GM13977 (cell line): ENCODE data around the gene ADPRS.

ENCODE experiments used
- DNase-seq: peaks from one replicate; pipeline ENCODE4 v3.0.0; 2012; ENCODE audit warnings: low spot score
- CTCF ChIP-seq: IDR thresholded peaks from 2 replicates; pipeline ENCODE4 v1.5.1; 2012; ENCODE audit warnings: mild to moderate bottlenecking, control low read depth; ENCODE audit not compliant: insufficient read depth; ENCODE audit errors: extremely low read depth, missing control alignments
- in situ Hi-C: fragments of 300-500 bp; cut with MboI; formaldehyde crosslinking; loops from one replicate; pipeline ENCODE4 v1.12.0; 2022; ENCODE audit warnings: low sequenced_read_pairs, low pct_unique_long_range_greater_than_20kb, mixed read lengths, inconsistent platforms; ENCODE audit not compliant: unreplicated experiment

ADPRS gene

GRCh38 chr1:36087233-36088123, 1.2 kb upstream of the ADPRS start:
- DNase-seq = no peak
- in situ Hi-C loops = no loop called here
- no peak for TF ChIP-seq CTCF

- DNase-seq = peak; percentile 67
- in situ Hi-C loops = no loop called here
- no peak for TF ChIP-seq CTCF
Observed at GRCh38 chr1:36088265-36088576, 471 bp upstream of the ADPRS start.

- in situ Hi-C loops = loop anchor here (10.0 kb wide), 1 partner anchor 95 kb away; no protein-coding TSS in a partner anchor
- no peak for DNase-seq
- no peak for TF ChIP-seq CTCF
Observed at GRCh38 chr1:36089393-36090121, 865 bp downstream of the ADPRS start.

GRCh38 chr1:36091141-36091540, 2.4 kb downstream of the ADPRS start:
- in situ Hi-C loops = loop anchor here (10.0 kb wide), 1 partner anchor 94 kb away; no protein-coding TSS in a partner anchor
- TF ChIP-seq CTCF = no peak
- DNase-seq = no peak

GRCh38 chr1:36091698-36092097, 3.0 kb downstream of the ADPRS start:
- in situ Hi-C loops = loop anchor here (10.0 kb wide), 1 partner anchor 93 kb away; no protein-coding TSS in a partner anchor
- DNase-seq = no peak
- TF ChIP-seq CTCF = no peak

- DNase-seq = no peak
- in situ Hi-C loops = loop anchor here (10.0 kb wide), 1 partner anchor 93 kb away; no protein-coding TSS in a partner anchor
- TF ChIP-seq CTCF = no peak
Observed at GRCh38 chr1:36092166-36092797, 3.6 kb downstream of the ADPRS start.
